Measurements from ENCODE around the gene NEMF.

GRCh38 chr14:49732896-49733295, 119.7 kb downstream of the NEMF start:
- TF ChIP-seq REST (IDR thresholded peaks at IDR 0.05; ENCODE audit: insufficient read depth in 1 of 2, low read depth in 2 of 2, low read length in 2 of 2) (no peak), POLR2AphosphoS5 (IDR thresholded peaks at IDR 0.05; ENCODE audit: low read depth, low read length) (no peak), TAF1 (IDR thresholded peaks at IDR 0.05; ENCODE audit: borderline replicate concordance, insufficient read depth, low read length) (no peak)

Data from PFSK-1 (cell line).